C4-2B (cell line): Measurements from ENCODE around the gene SELENOO.

ENCODE experiments used
- H3K27ac ChIP-seq: fragments of 450-650 bp; 2 replicates; pipeline ENCODE4 v1.5.1; 2017
- CTCF ChIP-seq: fragments of 450-650 bp; conservative IDR thresholded peaks from 2 replicates; pipeline ENCODE4 v1.5.1; 2017; ENCODE audit warnings: mild to moderate bottlenecking
- ZFX ChIP-seq: fragments of 450-650 bp; IDR thresholded peaks from 2 replicates; pipeline ENCODE4 v1.6.1; 2017

The SELENOO gene

DNA sequence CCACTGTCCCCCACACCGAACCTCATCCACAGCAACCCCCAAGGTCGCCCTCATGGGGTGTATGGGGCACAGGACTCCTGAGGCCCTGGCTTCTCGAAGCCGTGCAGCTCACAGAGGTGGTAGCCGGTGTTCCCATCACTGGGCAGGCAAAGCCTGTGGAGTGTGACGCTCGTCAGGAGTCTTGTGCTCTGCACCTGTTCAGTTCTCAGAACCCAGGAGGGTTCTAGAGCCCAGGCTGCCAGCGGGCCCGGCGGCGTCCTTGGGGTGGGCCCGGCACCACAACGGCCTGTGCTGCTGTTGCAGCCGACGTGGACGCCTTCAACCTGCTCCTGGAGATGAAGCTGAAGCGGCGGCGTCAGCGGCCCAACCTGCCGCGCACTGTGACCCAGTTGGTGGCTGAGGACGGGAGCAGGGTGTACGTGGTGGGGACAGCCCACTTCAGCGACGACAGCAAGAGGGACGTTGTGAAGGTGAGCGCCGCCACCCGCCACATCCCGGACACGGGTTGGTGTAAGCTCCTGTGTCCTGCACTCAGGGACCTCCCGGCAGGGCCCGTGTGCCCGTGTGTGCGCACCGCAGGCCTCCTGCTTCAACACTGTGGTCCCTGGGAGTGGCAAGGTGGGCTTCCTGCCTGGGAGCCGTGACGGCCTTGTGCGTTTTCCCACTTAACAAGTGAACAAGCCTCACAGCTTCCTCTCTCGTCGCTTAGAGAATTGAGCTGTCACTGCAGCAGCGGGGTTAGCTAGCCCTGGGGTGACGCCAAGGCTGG is 6.6 kb upstream of the SELENOO start:
- no peak overlapping the region for H3K27ac ChIP-seq
- no peak for TF ChIP-seq CTCF
- no peak for TF ChIP-seq ZFX

- H3K27ac ChIP-seq = no peak overlapping the region
- TF ChIP-seq CTCF (no peak), ZFX (no peak)
These were observed 4.6 kb upstream of the SELENOO start for GRCh38 chr22:50196256-50196655.

DNA sequence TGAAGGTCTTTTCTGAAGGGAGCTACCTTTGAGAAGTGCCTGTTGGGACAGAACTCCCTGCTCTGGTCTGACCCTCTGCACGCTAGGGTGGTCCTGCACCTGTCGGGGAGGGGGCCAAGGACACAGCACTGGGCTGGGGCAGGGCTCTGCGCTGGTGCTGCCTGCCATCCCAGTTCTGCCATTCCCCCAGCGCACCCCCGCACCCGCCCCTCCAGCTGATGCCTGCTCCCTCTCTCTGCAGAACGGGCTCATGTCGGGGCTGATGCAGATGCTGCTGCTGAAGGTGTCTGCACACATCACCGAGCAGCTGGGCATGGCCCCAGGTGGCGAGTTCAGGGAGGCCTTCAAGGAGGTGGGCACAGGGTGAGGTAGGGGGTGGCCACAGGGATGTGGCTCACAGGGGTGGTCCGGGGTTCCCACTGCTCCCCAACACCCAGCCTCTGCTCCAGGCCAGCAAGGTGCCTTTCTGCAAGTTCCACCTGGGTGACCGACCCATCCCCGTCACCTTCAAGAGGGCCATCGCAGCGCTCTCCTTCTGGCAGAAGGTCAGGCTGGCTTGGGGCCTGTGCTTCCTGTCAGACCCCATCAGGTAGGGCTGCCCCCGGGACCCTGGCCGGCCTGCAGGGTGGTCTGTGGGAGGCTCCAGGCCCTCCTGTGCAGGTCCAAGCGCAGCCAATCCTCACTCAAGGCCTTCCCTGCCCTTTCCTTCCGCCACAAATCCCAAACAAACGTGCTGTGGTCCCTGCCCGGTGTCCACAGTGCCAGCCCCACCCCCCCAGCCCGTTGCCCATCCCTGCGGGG is 3.6 kb upstream of the SELENOO start:
- no peak for TF ChIP-seq CTCF
- no peak for TF ChIP-seq ZFX
- no peak overlapping the region for H3K27ac ChIP-seq

- TF ChIP-seq CTCF (no peak), ZFX (no peak)
- no peak overlapping the region for H3K27ac ChIP-seq
These were observed 2.8 kb upstream of the SELENOO start for GRCh38 chr22:50197856-50198623.

DNA sequence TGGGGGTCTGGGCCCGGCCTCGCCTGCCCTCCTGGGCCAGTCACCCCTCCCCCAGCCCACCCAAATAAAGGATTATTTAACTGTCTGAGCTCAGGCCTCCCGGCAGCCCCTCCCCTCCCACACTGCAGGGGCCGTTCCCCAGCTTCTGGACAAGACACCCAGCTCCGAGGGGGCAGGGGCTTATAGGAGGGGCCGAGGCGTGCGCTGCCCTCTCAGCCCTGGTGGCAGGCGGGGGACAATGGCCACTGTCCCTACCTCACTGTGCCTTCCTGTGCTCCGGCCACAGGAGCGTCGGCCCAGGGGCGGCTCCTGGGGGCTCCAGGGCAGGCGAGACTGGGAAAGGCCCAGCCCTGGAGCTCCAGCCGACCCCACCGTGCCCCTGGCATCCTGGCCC is 2.2 kb upstream of the SELENOO start:
- TF ChIP-seq CTCF (no peak), ZFX (no peak)
- H3K27ac ChIP-seq = no peak overlapping the region

DNA sequence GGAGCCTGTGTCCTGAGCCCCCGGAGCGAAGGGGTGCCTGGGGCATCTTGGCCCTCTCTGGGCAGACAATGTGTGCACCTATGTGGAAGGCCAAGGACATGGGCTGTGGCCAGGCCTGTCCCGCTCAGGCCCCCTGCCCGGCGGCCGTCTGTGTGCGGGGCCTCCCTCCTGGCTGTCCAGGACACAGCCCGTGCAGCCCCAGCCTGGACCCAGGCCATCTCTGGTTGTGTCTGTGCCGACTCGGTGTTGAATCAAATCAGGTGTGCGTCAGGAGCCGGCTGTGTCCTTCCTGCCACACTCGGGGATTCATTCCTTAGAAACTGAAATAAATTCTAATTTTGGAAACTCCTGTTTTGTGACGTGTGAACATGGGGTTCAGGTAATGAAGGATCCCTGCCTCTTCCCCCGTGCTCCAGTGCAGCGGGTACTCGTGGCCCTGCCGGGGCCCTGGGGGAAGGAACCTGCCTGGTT is 1.5 kb upstream of the SELENOO start:
- no peak for TF ChIP-seq ZFX
- no peak for TF ChIP-seq CTCF
- H3K27ac ChIP-seq = no peak overlapping the region; the same call in 1 of the 2 replicates
